Ishikawa (cell line): ENCODE data around the gene GARIN5A.

ENCODE experiments used
- CEBPB ChIP-seq: IDR thresholded peaks from 2 replicates; pipeline ENCODE4 v1.6.1; 2012
- CREB1 ChIP-seq: IDR thresholded peaks from 2 replicates; pipeline ENCODE4 v1.6.1; 2012; ENCODE audit warnings: low read depth
- EGR1 ChIP-seq: IDR thresholded peaks from 2 replicates; pipeline ENCODE4 v1.6.1; 2012
- EP300 ChIP-seq: IDR thresholded peaks from 2 replicates; pipeline ENCODE4 v1.6.1; 2012; ENCODE audit warnings: borderline replicate concordance
- FOXM1 ChIP-seq: IDR thresholded peaks from 2 replicates; pipeline ENCODE4 v1.6.1; 2012; ENCODE audit warnings: low read depth, borderline replicate concordance
- NFIC ChIP-seq: IDR thresholded peaks from 2 replicates; pipeline ENCODE4 v1.6.1; 2012
- RAD21 ChIP-seq: IDR thresholded peaks from 2 replicates; pipeline ENCODE4 v1.6.1; 2012; ENCODE audit warnings: low read depth
- TAF1 ChIP-seq: IDR thresholded peaks from 2 replicates; pipeline ENCODE4 v1.6.1; 2012; ENCODE audit warnings: low read depth, mild to moderate bottlenecking
- TCF12 ChIP-seq: IDR thresholded peaks from 2 replicates; pipeline ENCODE4 v1.6.1; 2012; ENCODE audit warnings: low read depth
- TEAD4 ChIP-seq: IDR thresholded peaks from 2 replicates; pipeline ENCODE4 v1.6.1; 2012
- YY1 ChIP-seq: IDR thresholded peaks from 2 replicates; pipeline ENCODE4 v1.6.1; 2012; ENCODE audit warnings: low read depth
- ZBTB7A ChIP-seq: IDR thresholded peaks from 2 replicates; pipeline ENCODE4 v1.6.1; 2012; ENCODE audit warnings: low read depth
- TF ChIP-seq, protein P1 (sequence below): IDR thresholded peaks from 2 replicates; pipeline ENCODE4 v1.6.1; 2012; ENCODE audit warnings: low read depth, mild to moderate bottlenecking
- TF ChIP-seq, protein P2 (sequence below): IDR thresholded peaks from 2 replicates; pipeline ENCODE4 v1.6.1; 2012
- TF ChIP-seq, protein P3 (sequence below): IDR thresholded peaks from 2 replicates; pipeline ENCODE4 v1.6.1; 2012

Gene GARIN5A

GRCh38 chr19:50467566-50467965, 9.1 kb downstream of the GARIN5A start:
- TF ChIP-seq TCF12: no peak
- TF ChIP-seq FOXM1: no peak
- TF ChIP-seq EGR1: no peak
- TF ChIP-seq, protein P1, sequence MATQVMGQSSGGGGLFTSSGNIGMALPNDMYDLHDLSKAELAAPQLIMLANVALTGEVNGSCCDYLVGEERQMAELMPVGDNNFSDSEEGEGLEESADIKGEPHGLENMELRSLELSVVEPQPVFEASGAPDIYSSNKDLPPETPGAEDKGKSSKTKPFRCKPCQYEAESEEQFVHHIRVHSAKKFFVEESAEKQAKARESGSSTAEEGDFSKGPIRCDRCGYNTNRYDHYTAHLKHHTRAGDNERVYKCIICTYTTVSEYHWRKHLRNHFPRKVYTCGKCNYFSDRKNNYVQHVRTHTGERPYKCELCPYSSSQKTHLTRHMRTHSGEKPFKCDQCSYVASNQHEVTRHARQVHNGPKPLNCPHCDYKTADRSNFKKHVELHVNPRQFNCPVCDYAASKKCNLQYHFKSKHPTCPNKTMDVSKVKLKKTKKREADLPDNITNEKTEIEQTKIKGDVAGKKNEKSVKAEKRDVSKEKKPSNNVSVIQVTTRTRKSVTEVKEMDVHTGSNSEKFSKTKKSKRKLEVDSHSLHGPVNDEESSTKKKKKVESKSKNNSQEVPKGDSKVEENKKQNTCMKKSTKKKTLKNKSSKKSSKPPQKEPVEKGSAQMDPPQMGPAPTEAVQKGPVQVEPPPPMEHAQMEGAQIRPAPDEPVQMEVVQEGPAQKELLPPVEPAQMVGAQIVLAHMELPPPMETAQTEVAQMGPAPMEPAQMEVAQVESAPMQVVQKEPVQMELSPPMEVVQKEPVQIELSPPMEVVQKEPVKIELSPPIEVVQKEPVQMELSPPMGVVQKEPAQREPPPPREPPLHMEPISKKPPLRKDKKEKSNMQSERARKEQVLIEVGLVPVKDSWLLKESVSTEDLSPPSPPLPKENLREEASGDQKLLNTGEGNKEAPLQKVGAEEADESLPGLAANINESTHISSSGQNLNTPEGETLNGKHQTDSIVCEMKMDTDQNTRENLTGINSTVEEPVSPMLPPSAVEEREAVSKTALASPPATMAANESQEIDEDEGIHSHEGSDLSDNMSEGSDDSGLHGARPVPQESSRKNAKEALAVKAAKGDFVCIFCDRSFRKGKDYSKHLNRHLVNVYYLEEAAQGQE: no peak
- TF ChIP-seq CEBPB: no peak
- no peak for TF ChIP-seq TAF1
- TF ChIP-seq TEAD4: no peak
- TF ChIP-seq YY1: no peak
- no peak for TF ChIP-seq EP300
- TF ChIP-seq, protein P2, sequence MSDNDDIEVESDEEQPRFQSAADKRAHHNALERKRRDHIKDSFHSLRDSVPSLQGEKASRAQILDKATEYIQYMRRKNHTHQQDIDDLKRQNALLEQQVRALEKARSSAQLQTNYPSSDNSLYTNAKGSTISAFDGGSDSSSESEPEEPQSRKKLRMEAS: no peak
- no peak for TF ChIP-seq ZBTB7A
- no peak for TF ChIP-seq RAD21

DNA sequence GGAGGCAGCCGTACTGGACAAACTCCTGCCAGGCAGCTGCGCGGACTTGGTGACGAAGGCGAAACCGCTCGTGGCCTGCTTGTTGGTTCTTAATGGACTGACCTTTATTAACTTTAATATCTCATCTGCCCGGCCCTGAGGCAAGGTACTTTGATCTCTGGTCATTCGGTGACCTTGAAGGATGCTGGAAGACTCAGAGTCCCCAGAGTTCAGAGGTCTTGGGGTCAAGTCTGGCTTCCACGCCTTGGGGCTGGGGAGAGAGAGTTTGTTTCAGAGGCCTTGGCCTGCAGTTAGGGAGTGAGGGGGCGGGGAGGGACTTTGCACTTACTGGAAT, 10.0 kb downstream of the GARIN5A start:
- no peak for TF ChIP-seq TEAD4
- TF ChIP-seq ZBTB7A: no peak
- no peak for TF ChIP-seq TCF12
- TF ChIP-seq TAF1: no peak
- TF ChIP-seq, protein P1: no peak
- TF ChIP-seq CREB1: no peak
- TF ChIP-seq NFIC: no peak
- TF ChIP-seq FOXM1: no peak
- no peak for TF ChIP-seq CEBPB
- no peak for TF ChIP-seq RAD21
- TF ChIP-seq, protein P2: no peak
- TF ChIP-seq YY1: no peak
- no peak for TF ChIP-seq EP300
- TF ChIP-seq, protein P3, sequence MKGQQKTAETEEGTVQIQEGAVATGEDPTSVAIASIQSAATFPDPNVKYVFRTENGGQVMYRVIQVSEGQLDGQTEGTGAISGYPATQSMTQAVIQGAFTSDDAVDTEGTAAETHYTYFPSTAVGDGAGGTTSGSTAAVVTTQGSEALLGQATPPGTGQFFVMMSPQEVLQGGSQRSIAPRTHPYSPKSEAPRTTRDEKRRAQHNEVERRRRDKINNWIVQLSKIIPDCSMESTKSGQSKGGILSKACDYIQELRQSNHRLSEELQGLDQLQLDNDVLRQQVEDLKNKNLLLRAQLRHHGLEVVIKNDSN: no peak
- no peak for TF ChIP-seq EGR1

DNA sequence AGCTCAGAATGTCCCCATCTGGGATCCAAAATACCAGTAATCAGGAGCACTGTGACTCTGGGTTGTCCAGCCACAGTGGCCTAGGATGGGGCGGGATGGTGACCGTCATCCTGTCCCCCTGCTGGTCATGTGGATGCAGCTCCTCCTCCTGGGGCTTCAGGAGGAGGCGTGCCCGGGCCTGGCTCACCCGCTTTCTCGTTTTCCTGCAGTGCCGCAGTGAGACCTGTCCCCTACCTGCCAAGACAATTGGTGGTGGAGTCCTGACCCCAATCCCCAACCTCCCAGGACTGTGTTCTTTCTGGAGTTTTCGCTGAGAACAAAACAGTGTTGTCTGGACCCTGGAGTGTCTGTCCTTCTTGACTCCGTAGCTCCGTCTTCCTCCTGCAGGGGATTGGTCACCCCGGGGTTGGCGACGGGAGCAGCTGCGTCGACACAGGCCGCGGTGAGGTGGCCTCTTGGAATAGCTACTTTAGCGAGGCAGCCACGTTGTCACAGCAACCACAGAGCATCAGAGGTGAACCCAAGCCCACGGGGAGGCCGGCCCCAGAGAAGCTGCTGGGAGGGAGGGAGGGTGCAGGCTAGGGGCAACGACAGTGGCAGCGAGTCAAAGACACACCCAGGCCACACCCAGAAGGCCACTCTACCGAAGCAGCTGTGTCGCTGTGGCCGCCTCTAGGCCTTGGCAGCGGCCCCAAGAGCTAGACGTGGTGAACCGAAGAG, 10.5 kb downstream of the GARIN5A start:
- TF ChIP-seq FOXM1 (no peak), ZBTB7A (no peak), EGR1 (no peak), YY1 (no peak), TEAD4 (no peak)
- TF ChIP-seq, protein P2: no peak

DNA sequence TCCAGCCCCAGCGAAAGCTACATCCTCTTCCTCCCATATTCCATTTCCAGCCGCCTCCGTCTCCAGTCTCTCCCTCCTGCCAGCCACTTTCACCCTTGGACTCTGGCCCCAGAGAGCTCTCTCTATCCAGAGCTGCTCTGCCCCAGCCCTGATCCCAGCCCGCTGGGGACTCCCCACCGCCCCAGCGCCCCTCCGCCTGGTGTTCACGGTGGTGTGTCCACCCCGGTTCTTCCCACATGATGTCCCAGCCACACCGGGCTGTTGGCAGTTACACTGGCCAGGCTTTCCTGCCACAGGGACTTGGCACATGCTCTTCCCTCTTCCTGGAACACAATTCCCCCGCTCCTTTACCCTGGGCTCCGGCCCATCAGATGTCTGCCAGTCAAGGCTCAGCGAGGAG, 11.6 kb downstream of the GARIN5A start:
- TF ChIP-seq TEAD4: no peak
- no peak for TF ChIP-seq CEBPB
- TF ChIP-seq FOXM1: no peak
- no peak for TF ChIP-seq YY1
- no peak for TF ChIP-seq NFIC
- no peak for TF ChIP-seq ZBTB7A

DNA sequence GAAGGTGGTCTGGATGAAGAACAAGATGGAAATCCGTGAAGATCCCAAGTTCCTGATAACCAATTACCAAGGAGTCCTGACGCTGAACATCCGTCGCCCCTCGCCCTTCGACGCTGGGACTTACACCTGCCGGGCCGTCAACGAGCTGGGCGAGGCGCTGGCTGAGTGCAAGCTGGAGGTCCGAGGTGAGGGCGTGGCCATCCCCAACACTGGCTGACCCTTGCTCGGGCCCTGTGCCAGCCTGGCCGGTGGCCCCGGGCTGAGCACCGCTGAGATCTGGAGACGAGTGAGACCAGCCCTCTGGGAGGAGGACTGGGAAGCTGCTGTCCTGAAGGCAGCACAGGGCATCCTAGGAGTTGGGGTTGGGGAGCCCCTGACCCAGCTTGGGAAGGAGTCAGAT, 12.3 kb downstream of the GARIN5A start:
- TF ChIP-seq NFIC (no peak), CREB1 (no peak), EP300 (no peak), FOXM1 (no peak), TEAD4 (no peak), YY1 (no peak), ZBTB7A (no peak), RAD21 (no peak), CEBPB (no peak), TCF12 (no peak), TAF1 (no peak), EGR1 (no peak)
- TF ChIP-seq, protein P2: no peak
- TF ChIP-seq, protein P3: no peak
- TF ChIP-seq, protein P1: no peak
